ENCODE measurements around the gene PER1. TPM values are rescaled to one million over a fixed set of nuclear protein-coding genes. Genes with fewer than 3 reads are reported as not detected.

Gene PER1
- total and polyA plus RNA-seq, 9 of the 15 experiments (the other 6 are each of a cell fraction or from before 2014, with no cell fraction given) = 0.13 to 26.0 (median 3.4) TPM

DNA sequence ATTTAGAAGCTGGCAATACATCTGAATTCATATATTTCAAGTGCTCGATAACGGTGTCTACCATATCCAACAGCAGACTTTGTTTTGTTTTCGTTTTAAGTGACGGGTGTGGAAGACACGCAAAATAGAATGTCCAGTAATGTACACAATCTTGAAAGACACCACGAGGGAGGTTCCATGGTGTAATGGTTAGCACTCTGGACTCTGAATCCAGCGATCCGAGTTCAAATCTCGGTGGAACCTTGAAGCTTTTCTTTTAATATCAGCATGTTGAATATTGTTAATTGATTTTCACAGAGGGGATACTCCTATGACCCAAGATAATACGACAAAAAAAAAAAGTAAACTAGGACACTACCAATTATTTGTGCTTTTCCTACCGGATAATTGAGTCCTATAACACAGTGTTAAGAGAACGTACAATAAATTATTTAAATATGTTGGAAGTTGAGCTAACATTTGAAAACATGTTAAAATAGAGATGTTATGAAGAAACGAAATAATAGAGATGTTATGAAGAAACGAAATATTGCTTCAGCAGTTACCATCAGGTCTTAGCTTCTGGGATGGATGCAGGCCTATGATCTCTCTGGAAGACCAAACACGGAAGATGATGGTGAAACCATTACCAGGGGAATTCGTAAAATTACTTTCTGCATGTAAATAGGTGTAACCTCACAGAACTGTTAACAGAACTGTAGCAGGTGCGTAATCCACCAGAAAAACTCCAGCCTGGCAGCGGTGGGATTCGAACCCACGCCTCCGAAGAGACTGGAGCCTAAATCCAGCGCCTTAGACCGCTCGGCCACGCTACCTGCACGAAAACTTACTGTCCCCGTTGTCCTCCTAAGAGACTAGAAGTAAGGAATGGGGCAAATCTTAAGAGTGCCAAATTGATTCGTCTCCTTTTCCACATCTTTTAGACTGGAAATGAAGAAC is 32.4 kb downstream of the PER1 start:
- no peaks in the 10 kb centered on the region for H3K9me1 ChIP-seq (ENCODE audit: control insufficient read depth, insufficient read depth, low read length)
- H3K27me3 ChIP-seq (ENCODE audit: control insufficient read depth in 2 of 2, insufficient read depth in 2 of 2, low read length in 2 of 2) = peaks cover 11 to 33% of the 10 kb centered on the region in 2 experiments
- peak; percentile 80 for FAIRE-seq
- H4K20me1 ChIP-seq (replicated peaks; ENCODE audit: control insufficient read depth, insufficient read depth, low read length) = peaks cover 8% of the 10 kb centered on the region; the same call in 1 of the 2 replicates
- peak overlapping the region; percentile 98 for H3K4me2 ChIP-seq (ENCODE audit: insufficient read depth, low read length)
- H3K4me1 ChIP-seq (replicated peaks in 1 of 2; ENCODE audit: control insufficient read depth in 2 of 2, insufficient read depth in 2 of 2, low read length in 2 of 2) = peaks cover 25 to 52% of the 10 kb centered on the region in 2 experiments
- no peaks in the 10 kb centered on the region for H3K36me3 ChIP-seq (ENCODE audit: control insufficient read depth, insufficient read depth, low read length)
- POLR2A ChIA-PET = interaction anchor here (0.6 to 1.6 kb wide), 11 partner anchors 20 to 257 kb away, joined by 3 to 9 read pairs (median 4); no protein-coding TSS in a partner anchor
- no peaks in the 10 kb centered on the region for H3K9me3 ChIP-seq (replicated peaks; ENCODE audit: control insufficient read depth, insufficient read depth, low read depth, low read length)
- 2% methylated on average over 28 of the region's 28 CpGs for WGBS (ENCODE audit: insufficient coverage, low coverage, missing lambda C conversion rate)
- in situ Hi-C loops (cut with MboI) = loop anchor here (5.0 kb wide), 2 partner anchors 102 to 182 kb away; no protein-coding TSS in a partner anchor
- ATAC-seq = peak; percentile 46
- H3K27ac ChIP-seq (ENCODE audit: extremely low read depth, low read depth, low read length) = peak overlapping the region; percentile 86
- CTCF ChIA-PET (ENCODE audit: low intra/inter-chr PET ratio) = interaction anchor here (0.7 to 2.4 kb wide), 3 partner anchors 40 to 258 kb away, joined by 3 to 9 read pairs (median 5); no protein-coding TSS in a partner anchor
- intact Hi-C loops (cut with micrococcal nuclease) = loop anchor here (1.0 to 10.0 kb wide), 9 partner anchors 19 to 285 kb away; partner anchors contain the start of gene KDM6B
- no peaks in the 10 kb centered on the region for H3K79me2 ChIP-seq (ENCODE audit: control insufficient read depth, insufficient read depth, low read length)
- TSS peak; percentile 99 for BruUV-seq (replicated peaks)
- H2AFZ ChIP-seq (ENCODE audit: low read depth, low read length) = peak overlapping the region; percentile 87
- H3K9ac ChIP-seq (ENCODE audit: insufficient read depth in 1 of 2, low read depth in 2 of 2, low read length in 2 of 2) = peak overlapping the region in 1 of 2 experiments; percentile 81; a peak in 3 of 4 replicates
- peak overlapping the region; percentile 65 for H3K4me3 ChIP-seq
- peak in 2 of 4 experiments; percentile 61 to 89 for DNase-seq (ENCODE audit: extremely low read depth in 1 of 4, low spot score in 3 of 4)
- no peak for TF ChIP-seq ZNF695 (CRISPR knock-in tag; IDR thresholded peaks at IDR 0.05)
- no peak for TF ChIP-seq ZNF253 (CRISPR knock-in tag; conservative IDR thresholded peaks at IDR 0.05)
- peak; percentile 96 for TF ChIP-seq ADNP (tag; IDR thresholded peaks at IDR 0.05)
- peak; percentile 58 for TF ChIP-seq ZKSCAN1 (IDR thresholded peaks at IDR 0.05; ENCODE audit: low read depth, low read length)
- TF ChIP-seq, protein P1, sequence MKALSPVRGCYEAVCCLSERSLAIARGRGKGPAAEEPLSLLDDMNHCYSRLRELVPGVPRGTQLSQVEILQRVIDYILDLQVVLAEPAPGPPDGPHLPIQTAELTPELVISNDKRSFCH (CRISPR knock-in tag; IDR thresholded peaks at IDR 0.05) = no peak
- TF ChIP-seq, protein P1 (tag; IDR thresholded peaks at IDR 0.05) = 0 out of 2 replicates have a peak, but pooled peaks have one; percentile 55
- no peak for TF ChIP-seq NCOA4 (IDR thresholded peaks at IDR 0.05; ENCODE audit: partially characterized antibody)
- no peak for TF ChIP-seq ZNF707 (CRISPR knock-in tag; conservative IDR thresholded peaks at IDR 0.05)
- TF ChIP-seq, protein P2, sequence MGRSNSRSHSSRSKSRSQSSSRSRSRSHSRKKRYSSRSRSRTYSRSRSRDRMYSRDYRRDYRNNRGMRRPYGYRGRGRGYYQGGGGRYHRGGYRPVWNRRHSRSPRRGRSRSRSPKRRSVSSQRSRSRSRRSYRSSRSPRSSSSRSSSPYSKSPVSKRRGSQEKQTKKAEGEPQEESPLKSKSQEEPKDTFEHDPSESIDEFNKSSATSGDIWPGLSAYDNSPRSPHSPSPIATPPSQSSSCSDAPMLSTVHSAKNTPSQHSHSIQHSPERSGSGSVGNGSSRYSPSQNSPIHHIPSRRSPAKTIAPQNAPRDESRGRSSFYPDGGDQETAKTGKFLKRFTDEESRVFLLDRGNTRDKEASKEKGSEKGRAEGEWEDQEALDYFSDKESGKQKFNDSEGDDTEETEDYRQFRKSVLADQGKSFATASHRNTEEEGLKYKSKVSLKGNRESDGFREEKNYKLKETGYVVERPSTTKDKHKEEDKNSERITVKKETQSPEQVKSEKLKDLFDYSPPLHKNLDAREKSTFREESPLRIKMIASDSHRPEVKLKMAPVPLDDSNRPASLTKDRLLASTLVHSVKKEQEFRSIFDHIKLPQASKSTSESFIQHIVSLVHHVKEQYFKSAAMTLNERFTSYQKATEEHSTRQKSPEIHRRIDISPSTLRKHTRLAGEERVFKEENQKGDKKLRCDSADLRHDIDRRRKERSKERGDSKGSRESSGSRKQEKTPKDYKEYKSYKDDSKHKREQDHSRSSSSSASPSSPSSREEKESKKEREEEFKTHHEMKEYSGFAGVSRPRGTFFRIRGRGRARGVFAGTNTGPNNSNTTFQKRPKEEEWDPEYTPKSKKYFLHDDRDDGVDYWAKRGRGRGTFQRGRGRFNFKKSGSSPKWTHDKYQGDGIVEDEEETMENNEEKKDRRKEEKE (IDR thresholded peaks at IDR 0.05; ENCODE audit: borderline replicate concordance in 1 of 2, control insufficient read depth in 1 of 2, low read depth in 2 of 2, low read length in 1 of 2) = 0 out of 4 replicates have a peak, but pooled peaks of 1 of the 2 experiments have one; percentile 34
- no peak for TF ChIP-seq ETV1 (tag; conservative IDR thresholded peaks at IDR 0.05; ENCODE audit: low read depth)
- TF ChIP-seq STAT5A (IDR thresholded peaks at IDR 0.05; ENCODE audit: borderline replicate concordance, low read length) = no peak
- no peak for TF ChIP-seq ZNF324 (CRISPR knock-in tag; IDR thresholded peaks at IDR 0.05)
- no peak for TF ChIP-seq HNRNPUL1 (IDR thresholded peaks at IDR 0.05; ENCODE audit: low read length)
- no peak for TF ChIP-seq PRPF4 (IDR thresholded peaks at IDR 0.05; ENCODE audit: insufficient read depth, low read depth, low read length, poor library complexity, severe bottlenecking)
- peak; percentile 99 for TF ChIP-seq TBP (optimal IDR thresholded peaks at IDR 0.05; ENCODE audit: low read depth, low read length)
- no peak for TF ChIP-seq TCF3 (CRISPR knock-in tag; IDR thresholded peaks at IDR 0.05)
- no peak for TF ChIP-seq JUNB (CRISPR knock-in tag; conservative IDR thresholded peaks at IDR 0.05)
- no peak for TF ChIP-seq PML (IDR thresholded peaks at IDR 0.05; ENCODE audit: low read length)

Measured in K562 (cell line).